OCI-LY1 (cell line): Measurements from ENCODE around the gene CENPQ.

ENCODE experiments used
- H2AFZ ChIP-seq: fragments of 200-600 bp; sonication (generic), shearing (Covaris generic); 2 replicates; pipeline ENCODE4 v1.6.0; 2014; ENCODE audit warnings: antibody characterized with exemption, mild to moderate bottlenecking, low read length
- H3F3A ChIP-seq: fragments of 200-600 bp; sonication (generic), shearing (Covaris generic); 2 replicates; pipeline ENCODE4 v1.6.0; 2014; ENCODE audit warnings: mild to moderate bottlenecking, antibody characterized with exemption, low read length, moderate library complexity; ENCODE audit not compliant: insufficient read depth
- H3K27ac ChIP-seq: fragments of 200-600 bp; sonication (generic); 2 replicates; pipeline ENCODE4 v1.5.1; 2014; ENCODE audit warnings: low read length, mixed run types, mild to moderate bottlenecking, low read depth; ENCODE audit not compliant: poor library complexity, severe bottlenecking
- H3K27me3 ChIP-seq: fragments of 200-600 bp; sonication (generic); 2 replicates; pipeline ENCODE4 v1.6.0; 2014; ENCODE audit warnings: antibody characterized with exemption, mild to moderate bottlenecking, low read length, moderate library complexity; ENCODE audit not compliant: insufficient read depth
- H3K36me3 ChIP-seq: fragments of 200-600 bp; sonication (generic); 2 replicates; pipeline ENCODE4 v1.6.1; 2014; ENCODE audit warnings: mild to moderate bottlenecking, antibody characterized with exemption, low read length, moderate library complexity, mixed read lengths; ENCODE audit not compliant: insufficient read depth
- H3K4me1 ChIP-seq: fragments of 200-600 bp; sonication (generic); 2 replicates; pipeline ENCODE4 v1.5.1; 2014; ENCODE audit warnings: mild to moderate bottlenecking, low read length, moderate library complexity; ENCODE audit not compliant: insufficient read depth, severe bottlenecking
- H3K4me2 ChIP-seq: fragments of 200-600 bp; sonication (generic), shearing (Covaris generic); 2 replicates; pipeline ENCODE4 v1.6.1; 2014; ENCODE audit warnings: low read length
- H3K4me3 ChIP-seq: fragments of 200-600 bp; sonication (generic); 2 replicates; pipeline ENCODE4 v1.5.1; 2014; ENCODE audit warnings: low read length, low read depth, mild to moderate bottlenecking, mixed read lengths; ENCODE audit not compliant: poor library complexity, severe bottlenecking
- H3K79me2 ChIP-seq: fragments of 200-600 bp; shearing (Covaris generic); 2 replicates; pipeline ENCODE4 v1.6.1; 2016; ENCODE audit warnings: mixed run types, low read length, mixed read lengths; ENCODE audit not compliant: insufficient read depth
- H3K9ac ChIP-seq: fragments of 200-600 bp; sonication (generic), shearing (Covaris generic); 2 replicates; pipeline ENCODE4 v1.6.1; 2014; ENCODE audit warnings: mild to moderate bottlenecking, low read length, mixed read lengths
- H3K9me2 ChIP-seq: fragments of 200-600 bp; sonication (generic), shearing (Covaris generic); 2 replicates; pipeline ENCODE4 v1.6.1; 2014; ENCODE audit warnings: low read depth, mild to moderate bottlenecking, low read length, mixed read lengths
- H3K9me3 ChIP-seq: fragments of 200-600 bp; shearing (Covaris generic); 2 replicates; pipeline ENCODE4 v1.6.1; 2014; ENCODE audit warnings: low read length, mixed read lengths
- H4K20me1 ChIP-seq: fragments of 200-600 bp; sonication (generic), shearing (Covaris generic); 2 replicates; pipeline ENCODE4 v1.6.0; 2016; ENCODE audit warnings: mild to moderate bottlenecking, low read length; ENCODE audit not compliant: insufficient read depth
- EZH2 ChIP-seq: fragments of 200-600 bp; sonication (generic), shearing (Covaris generic); IDR thresholded peaks from 2 replicates; pipeline ENCODE4 v1.8.0; 2017; ENCODE audit warnings: borderline replicate concordance, mixed run types, mild to moderate bottlenecking, antibody characterized with exemption, low read length, moderate library complexity, mixed read lengths
- TF ChIP-seq, protein P1 (sequence below): fragments of 200-600 bp; sonication (generic), shearing (Covaris generic); IDR thresholded peaks from 2 replicates; pipeline ENCODE4 v1.5.1; 2017; ENCODE audit warnings: mild to moderate bottlenecking, antibody characterized with exemption, low read length, moderate library complexity, mixed read lengths

CENPQ gene

DNA sequence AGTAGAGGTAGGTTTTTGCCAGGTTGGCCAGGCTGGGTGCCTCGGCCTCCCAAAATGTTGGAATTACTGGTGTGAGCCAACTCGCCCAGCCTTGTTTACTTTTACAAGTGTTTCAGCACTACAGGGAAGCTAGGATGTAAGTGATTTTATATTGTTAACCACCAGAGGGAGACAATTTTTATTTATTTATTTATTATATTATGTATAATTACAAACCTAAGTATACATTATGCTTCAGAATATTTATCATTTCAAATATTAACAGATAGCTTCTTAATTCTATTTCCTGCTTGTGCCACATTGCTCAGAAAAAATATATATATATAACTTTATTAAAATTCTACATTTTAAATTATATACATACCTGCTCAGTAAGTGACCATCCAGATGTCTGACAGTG is 9.9 kb upstream of the CENPQ start:
- Histone ChIP-seq H3K36me3 (peaks cover 36% of the 10 kb centered on the region), H3K27ac (no peak overlapping the region), H3K4me3 (no peak overlapping the region), H2AFZ (no peak overlapping the region), H3K4me2 (no peak overlapping the region), H3K9me3 (no peaks in the 10 kb centered on the region), H3K9me2 (no peaks in the 10 kb centered on the region), H3F3A (no peaks in the 10 kb centered on the region), H3K79me2 (no peaks in the 10 kb centered on the region), H3K9ac (no peak overlapping the region), H4K20me1 (no peaks in the 10 kb centered on the region), H3K4me1 (no peaks in the 10 kb centered on the region), H3K27me3 (no peaks in the 10 kb centered on the region)
- TF ChIP-seq, protein P1, sequence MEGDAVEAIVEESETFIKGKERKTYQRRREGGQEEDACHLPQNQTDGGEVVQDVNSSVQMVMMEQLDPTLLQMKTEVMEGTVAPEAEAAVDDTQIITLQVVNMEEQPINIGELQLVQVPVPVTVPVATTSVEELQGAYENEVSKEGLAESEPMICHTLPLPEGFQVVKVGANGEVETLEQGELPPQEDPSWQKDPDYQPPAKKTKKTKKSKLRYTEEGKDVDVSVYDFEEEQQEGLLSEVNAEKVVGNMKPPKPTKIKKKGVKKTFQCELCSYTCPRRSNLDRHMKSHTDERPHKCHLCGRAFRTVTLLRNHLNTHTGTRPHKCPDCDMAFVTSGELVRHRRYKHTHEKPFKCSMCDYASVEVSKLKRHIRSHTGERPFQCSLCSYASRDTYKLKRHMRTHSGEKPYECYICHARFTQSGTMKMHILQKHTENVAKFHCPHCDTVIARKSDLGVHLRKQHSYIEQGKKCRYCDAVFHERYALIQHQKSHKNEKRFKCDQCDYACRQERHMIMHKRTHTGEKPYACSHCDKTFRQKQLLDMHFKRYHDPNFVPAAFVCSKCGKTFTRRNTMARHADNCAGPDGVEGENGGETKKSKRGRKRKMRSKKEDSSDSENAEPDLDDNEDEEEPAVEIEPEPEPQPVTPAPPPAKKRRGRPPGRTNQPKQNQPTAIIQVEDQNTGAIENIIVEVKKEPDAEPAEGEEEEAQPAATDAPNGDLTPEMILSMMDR, result no peak; the same call in 1 of the 2 replicates
- no peak for TF ChIP-seq EZH2

DNA sequence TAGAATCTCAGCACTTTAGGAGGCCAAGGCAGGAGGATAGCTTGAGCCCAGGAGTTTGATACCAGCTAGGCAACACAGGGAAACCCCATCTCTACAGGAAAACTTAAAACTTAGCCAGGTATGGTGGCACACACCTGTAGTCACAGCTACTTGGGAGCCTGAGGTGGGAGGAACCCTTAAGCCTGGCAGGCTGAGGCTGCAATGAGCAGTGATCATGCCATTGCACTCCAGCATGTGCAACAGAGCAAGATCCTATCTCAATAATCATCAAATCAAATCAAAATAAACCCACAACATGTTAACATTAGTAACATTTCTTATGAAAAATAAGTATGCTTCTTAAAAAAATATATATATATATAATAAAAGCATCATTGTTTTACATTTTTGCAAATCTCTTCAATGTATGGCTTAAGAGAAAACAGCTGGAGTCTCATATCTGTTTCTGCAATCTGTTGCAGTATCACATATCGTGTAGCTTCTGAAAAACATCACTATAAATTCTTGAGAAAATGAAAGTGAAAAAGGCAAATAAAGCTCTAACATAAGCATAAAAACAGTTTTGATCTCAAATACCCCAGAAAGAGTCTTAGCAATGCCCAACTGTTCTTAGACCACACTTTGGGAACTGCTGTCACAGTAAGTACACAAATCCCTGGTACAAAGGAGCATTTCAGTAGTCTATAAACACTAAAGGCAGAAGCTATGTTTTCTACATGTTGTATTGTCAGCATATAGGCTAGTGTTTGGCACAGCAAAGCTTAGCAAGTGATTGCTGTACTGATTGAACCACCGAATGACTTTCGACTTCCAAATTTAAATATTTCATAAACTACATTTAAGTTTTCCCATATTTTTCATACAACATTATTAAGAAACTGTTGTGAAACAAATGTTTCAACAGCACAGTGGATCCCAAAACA is 8.1 kb upstream of the CENPQ start:
- H3K4me1 ChIP-seq, result no peaks in the 10 kb centered on the region
- H3K4me2 ChIP-seq, result no peak overlapping the region
- no peak overlapping the region for H3K9ac ChIP-seq
- no peaks in the 10 kb centered on the region for H3F3A ChIP-seq
- H3K27ac ChIP-seq, result no peak overlapping the region
- no peak overlapping the region for H2AFZ ChIP-seq
- peaks cover 28% of the 10 kb centered on the region for H3K36me3 ChIP-seq
- TF ChIP-seq, protein P1, result no peak
- TF ChIP-seq EZH2, result no peak
- H4K20me1 ChIP-seq, result no peaks in the 10 kb centered on the region
- H3K27me3 ChIP-seq, result no peaks in the 10 kb centered on the region
- H3K79me2 ChIP-seq, result no peaks in the 10 kb centered on the region
- no peaks in the 10 kb centered on the region for H3K9me3 ChIP-seq
- no peaks in the 10 kb centered on the region for H3K9me2 ChIP-seq
- no peak overlapping the region for H3K4me3 ChIP-seq

DNA sequence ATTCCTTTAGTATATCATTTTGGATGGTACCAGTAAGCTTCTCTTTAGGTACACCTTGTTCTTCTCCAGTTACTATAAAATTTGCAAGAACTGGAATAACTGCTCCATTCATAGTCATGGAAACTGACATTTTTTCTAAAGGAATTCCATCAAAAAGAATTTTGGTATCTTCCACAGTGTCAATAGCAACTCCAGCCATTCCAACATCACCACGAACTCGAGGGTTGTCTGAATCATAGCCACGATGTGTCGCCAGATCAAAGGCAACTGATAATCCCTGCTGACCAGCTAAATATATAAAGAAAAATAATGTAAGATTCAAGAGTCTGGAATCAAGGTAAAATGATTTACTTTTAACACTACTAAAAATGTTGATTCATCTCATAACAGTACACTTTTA is 5.4 kb upstream of the CENPQ start:
- Histone ChIP-seq H3K4me3 (no peak overlapping the region), H3K27ac (no peak overlapping the region), H3K79me2 (peaks cover 12% of the 10 kb centered on the region), H3K27me3 (no peaks in the 10 kb centered on the region), H3F3A (no peaks in the 10 kb centered on the region), H3K9me2 (no peaks in the 10 kb centered on the region), H4K20me1 (no peaks in the 10 kb centered on the region), H3K9ac (no peak overlapping the region), H3K4me1 (peaks cover 16% of the 10 kb centered on the region), H2AFZ (no peak overlapping the region), H3K36me3 (peaks cover 14% of the 10 kb centered on the region), H3K9me3 (no peaks in the 10 kb centered on the region), H3K4me2 (no peak overlapping the region)
- no peak for TF ChIP-seq EZH2
- TF ChIP-seq, protein P1, result no peak
